AG09309 (cell line): ENCODE data around the gene C3orf70.

ENCODE experiments used
- DNase-seq: peaks from one replicate; pipeline ENCODE4 v3.0.0-alpha.2; 2010; ENCODE audit warnings: low read depth
- H3K4me3 ChIP-seq: 2 replicates; pipeline ENCODE4 v1.5.1; 2011; ENCODE audit warnings: mild to moderate bottlenecking, low read depth, low read length, moderate library complexity; ENCODE audit not compliant: control insufficient read depth
- TF ChIP-seq, protein P1 (sequence below): IDR thresholded peaks from 2 replicates; pipeline ENCODE4 v1.5.1; 2011; ENCODE audit warnings: mild to moderate bottlenecking, low read depth, low read length, inconsistent platforms; ENCODE audit not compliant: insufficient read depth, control insufficient read depth; ENCODE audit errors: missing control alignments

C3orf70 gene

DNA sequence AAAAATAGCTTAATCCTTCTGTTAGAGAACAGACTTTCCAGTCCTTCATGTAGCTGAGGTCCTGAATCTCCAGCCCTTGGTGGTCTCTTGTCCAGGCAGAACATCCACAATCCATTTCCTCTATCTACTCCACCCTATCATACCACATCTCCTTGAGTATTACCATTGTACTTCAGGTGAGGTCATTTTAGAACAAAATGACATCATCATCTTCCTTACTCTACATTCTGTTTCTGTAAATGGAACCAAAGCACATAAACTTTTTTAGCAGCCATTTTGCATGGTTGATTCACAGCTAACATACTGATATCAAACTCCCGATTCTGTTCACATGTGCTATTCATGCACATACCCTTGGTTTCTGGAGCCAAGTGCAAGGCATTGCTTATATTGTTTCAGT, 112.4 kb downstream of the C3orf70 start:
- H3K4me3 ChIP-seq = no peak overlapping the region
- TF ChIP-seq, protein P1, sequence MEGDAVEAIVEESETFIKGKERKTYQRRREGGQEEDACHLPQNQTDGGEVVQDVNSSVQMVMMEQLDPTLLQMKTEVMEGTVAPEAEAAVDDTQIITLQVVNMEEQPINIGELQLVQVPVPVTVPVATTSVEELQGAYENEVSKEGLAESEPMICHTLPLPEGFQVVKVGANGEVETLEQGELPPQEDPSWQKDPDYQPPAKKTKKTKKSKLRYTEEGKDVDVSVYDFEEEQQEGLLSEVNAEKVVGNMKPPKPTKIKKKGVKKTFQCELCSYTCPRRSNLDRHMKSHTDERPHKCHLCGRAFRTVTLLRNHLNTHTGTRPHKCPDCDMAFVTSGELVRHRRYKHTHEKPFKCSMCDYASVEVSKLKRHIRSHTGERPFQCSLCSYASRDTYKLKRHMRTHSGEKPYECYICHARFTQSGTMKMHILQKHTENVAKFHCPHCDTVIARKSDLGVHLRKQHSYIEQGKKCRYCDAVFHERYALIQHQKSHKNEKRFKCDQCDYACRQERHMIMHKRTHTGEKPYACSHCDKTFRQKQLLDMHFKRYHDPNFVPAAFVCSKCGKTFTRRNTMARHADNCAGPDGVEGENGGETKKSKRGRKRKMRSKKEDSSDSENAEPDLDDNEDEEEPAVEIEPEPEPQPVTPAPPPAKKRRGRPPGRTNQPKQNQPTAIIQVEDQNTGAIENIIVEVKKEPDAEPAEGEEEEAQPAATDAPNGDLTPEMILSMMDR = no peak
- no peak for DNase-seq

DNA sequence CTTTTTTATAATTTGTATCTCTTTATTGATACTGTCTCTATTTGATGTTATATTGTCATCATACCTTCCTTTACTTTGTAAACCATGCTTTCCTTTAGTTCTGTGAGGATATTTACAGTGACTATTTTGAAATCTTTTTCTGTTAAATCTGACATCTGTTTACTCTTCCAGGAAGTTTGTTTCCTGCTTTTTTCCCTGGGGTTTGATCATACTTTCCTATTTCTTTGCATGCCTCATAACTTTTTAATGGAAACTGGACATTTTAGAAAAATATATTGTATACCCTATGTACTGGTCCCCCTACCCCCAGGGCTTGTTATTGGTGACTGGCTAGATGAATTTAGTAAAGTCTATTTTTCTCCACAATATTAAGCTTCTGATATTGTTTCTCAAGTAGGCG, 115.1 kb downstream of the C3orf70 start:
- no peak for DNase-seq
- H3K4me3 ChIP-seq = no peak overlapping the region
- TF ChIP-seq, protein P1 = no peak

DNA sequence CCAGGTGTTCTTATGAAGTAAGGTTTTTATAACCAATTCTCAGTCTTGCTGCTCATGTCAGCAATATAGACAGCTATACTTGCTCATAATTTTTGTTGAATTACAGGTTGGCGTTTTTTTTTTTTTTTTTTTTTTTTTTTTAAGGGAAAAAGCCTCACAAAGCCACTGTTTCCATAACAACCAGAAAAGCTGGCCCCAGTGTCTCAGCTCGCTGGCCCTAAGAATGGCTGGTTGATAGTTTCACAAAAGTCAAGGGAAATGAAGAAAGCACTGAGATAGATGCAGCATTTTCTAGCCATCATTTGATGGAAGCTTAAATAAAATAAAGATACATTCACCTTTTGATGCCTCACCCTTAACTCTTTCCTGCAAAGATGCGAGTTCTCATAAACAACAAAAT, 121.9 kb downstream of the C3orf70 start:
- TF ChIP-seq, protein P1 = no peak
- no peak for DNase-seq
- H3K4me3 ChIP-seq = no peak overlapping the region

DNA sequence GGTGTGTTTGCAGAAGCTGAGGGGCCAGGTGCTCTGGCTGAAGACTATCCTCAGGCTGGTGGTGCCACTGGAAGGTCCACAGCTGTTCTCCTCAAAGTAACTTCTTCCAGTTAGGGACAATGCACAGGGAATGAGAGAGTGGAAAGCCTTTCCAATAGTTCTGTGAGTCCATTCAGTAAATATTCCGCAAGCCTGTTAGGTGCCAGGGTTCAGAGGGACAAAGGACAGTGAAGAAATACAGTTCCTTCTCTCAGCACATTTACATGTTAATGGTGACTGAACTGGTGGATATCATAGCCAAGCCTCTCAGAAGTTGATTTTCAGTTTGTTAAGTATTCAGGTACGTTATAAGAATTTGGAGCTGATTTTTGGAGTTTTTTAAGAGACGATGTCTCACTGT, 122.5 kb downstream of the C3orf70 start:
- DNase-seq = no peak
- H3K4me3 ChIP-seq = no peak overlapping the region
- TF ChIP-seq, protein P1 = no peak

DNA sequence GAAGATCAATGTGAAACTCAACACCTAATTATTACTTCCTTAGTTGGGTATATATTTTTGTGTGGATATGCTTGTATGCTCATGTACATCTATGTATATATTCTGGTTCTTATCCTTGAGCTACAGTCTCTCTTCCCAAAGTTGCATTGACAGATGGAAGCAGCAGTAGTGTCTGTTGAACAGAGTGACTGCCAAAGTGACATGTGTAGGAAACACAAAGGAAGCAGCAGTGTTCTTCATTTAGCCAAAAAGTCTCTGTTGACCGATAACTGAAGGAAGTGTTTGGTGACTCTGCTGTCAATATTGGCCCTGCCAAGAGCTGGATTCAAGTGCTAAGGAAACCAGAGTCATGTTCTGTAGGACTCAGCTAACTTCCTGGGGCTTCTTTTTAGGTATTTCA, 123.8 kb downstream of the C3orf70 start:
- no peak overlapping the region for H3K4me3 ChIP-seq
- DNase-seq = no peak
- TF ChIP-seq, protein P1 = no peak

DNA sequence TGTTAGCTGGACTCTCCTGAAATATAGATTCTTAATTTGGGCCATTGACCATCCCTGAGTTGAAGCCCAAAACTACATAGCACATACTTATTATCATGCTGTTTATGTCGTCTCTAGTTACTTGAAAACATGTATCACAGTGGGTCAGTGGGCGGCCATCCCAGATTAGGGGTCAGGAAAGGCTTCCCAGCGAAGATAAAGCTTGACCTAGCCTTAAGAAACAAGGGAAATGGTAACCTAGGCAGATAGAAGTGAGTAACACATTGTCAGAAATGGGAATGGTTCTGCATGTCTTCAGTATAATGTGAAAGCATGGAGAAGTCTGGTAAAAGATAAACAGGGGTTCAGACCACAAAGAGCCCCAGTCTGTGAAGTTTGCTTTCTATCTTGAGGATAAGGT, 124.7 kb downstream of the C3orf70 start:
- no peak for DNase-seq
- TF ChIP-seq, protein P1 = no peak
- no peak overlapping the region for H3K4me3 ChIP-seq
